ENCODE measurements around the gene TGFBR3. TPM values are rescaled to one million over a fixed set of nuclear protein-coding genes. Genes with fewer than 3 reads are reported as not detected.

Gene TGFBR3
- total RNA-seq, 1 experiment from 2014 or later = 2.4 TPM

DNA sequence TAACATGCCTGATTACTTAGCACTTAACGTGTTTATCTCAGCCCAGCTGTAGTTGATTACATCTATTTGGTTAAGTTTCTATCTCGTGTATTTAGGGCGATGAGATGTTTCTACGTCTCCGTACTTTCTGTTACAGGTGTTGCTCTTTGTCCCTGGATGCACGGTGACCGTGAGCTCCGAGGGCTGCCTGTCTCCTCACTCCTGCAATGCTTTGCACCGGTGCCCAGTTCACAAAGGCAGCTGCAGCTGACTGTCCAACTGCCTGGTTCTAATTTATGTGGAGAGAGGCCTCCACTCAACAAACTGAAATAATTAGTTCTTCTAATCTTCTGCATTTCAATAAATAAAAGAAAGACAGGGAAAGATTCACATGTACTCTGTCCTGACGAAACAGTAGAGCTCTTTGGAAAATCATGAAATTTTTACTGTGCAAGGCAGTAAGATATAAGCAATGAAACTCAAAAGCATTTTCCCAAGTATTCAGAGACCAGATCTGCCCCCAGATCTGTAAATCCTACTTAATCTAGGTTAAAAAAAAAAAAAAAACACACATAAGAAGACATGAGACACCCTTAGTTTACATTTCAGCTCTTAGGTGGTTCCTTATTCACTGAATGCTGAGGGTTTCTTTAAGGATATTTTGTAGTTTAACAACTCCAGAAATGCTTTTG, 108.2 kb downstream of the TGFBR3 start:
- Histone ChIP-seq H3T11ph (ENCODE audit: low read length) (no peak overlapping the region), H3K79me2 (ENCODE audit: insufficient read depth, low read length) (no peaks in the 10 kb centered on the region), H3K23ac (ENCODE audit: insufficient read length, low read depth, low read length) (no peak overlapping the region), H3K14ac (ENCODE audit: insufficient read depth, low read length) (no peak overlapping the region), H3K18ac (ENCODE audit: insufficient read length, low read depth, low read length) (no peak overlapping the region), H4K91ac (ENCODE audit: insufficient read length, low read depth, low read length) (no peak overlapping the region), H2BK12ac (ENCODE audit: insufficient read length, low read depth, low read length) (no peak overlapping the region), H2BK20ac (ENCODE audit: low read depth, low read length, poor library complexity, severe bottlenecking) (no peak overlapping the region), H4K20me1 (ENCODE audit: control insufficient read depth, insufficient read depth, insufficient read length) (no peaks in the 10 kb centered on the region), H3K23me2 (ENCODE audit: insufficient read length, low read depth, low read length, poor library complexity, severe bottlenecking) (no peaks in the 10 kb centered on the region), H4K5ac (ENCODE audit: insufficient read length, low read depth, low read length) (no peak overlapping the region), H3K4ac (ENCODE audit: low read depth, low read length) (no peak overlapping the region), H3K56ac (ENCODE audit: insufficient read length, low read depth, low read length) (no peak overlapping the region), H2AK5ac (ENCODE audit: insufficient read length, low read length) (no peak overlapping the region), H2BK15ac (ENCODE audit: low read depth, low read length) (no peak overlapping the region), H4K8ac (replicated peaks; ENCODE audit: insufficient read length, low read depth, low read length) (no peak overlapping the region), H3K9ac (ENCODE audit: extremely low read depth, insufficient read length, low read length) (no peak overlapping the region), H2BK120ac (ENCODE audit: low read depth, low read length, poor library complexity, severe bottlenecking) (no peak overlapping the region), H3K4me1 (ENCODE audit: insufficient read depth, low read length) (peaks cover 3% of the 10 kb centered on the region; the same call in 1 of the 2 replicates), H3K27ac (ENCODE audit: insufficient read length, low read depth, low read length) (no peak overlapping the region), H2AFZ (ENCODE audit: low read length) (no peak overlapping the region), H3K79me1 (ENCODE audit: insufficient read depth, low read depth, low read length, poor library complexity, severe bottlenecking) (no peaks in the 10 kb centered on the region), H2BK5ac (ENCODE audit: insufficient read length, low read length) (no peak overlapping the region), H3K4me2 (ENCODE audit: insufficient read depth, insufficient read length, low read length) (no peak overlapping the region), H3K27me3 (ENCODE audit: insufficient read depth, low read length) (no peaks in the 10 kb centered on the region), H3K9me3 (ENCODE audit: control insufficient read depth, low read depth, low read length) (no peaks in the 10 kb centered on the region)
- no peaks in the 10 kb centered on the region for H3K9me3 Mint-ChIP-seq
- H3K27me3 Mint-ChIP-seq (ENCODE audit: low read depth) = peaks cover 2% of the 10 kb centered on the region
- no CpG with 5 or more reads among the region's 10 CpGs for WGBS (ENCODE audit: extremely low coverage, insufficient read length, low lambda C conversion rate)
- peaks cover 36 to 40% of the 10 kb centered on the region in 2 experiments for H3K4me1 Mint-ChIP-seq
- TF ChIP-seq, protein P1, sequence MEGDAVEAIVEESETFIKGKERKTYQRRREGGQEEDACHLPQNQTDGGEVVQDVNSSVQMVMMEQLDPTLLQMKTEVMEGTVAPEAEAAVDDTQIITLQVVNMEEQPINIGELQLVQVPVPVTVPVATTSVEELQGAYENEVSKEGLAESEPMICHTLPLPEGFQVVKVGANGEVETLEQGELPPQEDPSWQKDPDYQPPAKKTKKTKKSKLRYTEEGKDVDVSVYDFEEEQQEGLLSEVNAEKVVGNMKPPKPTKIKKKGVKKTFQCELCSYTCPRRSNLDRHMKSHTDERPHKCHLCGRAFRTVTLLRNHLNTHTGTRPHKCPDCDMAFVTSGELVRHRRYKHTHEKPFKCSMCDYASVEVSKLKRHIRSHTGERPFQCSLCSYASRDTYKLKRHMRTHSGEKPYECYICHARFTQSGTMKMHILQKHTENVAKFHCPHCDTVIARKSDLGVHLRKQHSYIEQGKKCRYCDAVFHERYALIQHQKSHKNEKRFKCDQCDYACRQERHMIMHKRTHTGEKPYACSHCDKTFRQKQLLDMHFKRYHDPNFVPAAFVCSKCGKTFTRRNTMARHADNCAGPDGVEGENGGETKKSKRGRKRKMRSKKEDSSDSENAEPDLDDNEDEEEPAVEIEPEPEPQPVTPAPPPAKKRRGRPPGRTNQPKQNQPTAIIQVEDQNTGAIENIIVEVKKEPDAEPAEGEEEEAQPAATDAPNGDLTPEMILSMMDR (conservative IDR thresholded peaks at IDR 0.05) = no peak
- H3K36me3 Mint-ChIP-seq (ENCODE audit: insufficient read depth in 1 of 3, low read depth in 3 of 3) = no peaks in the 10 kb centered on the region
- DNase-seq = no peak
- H3K4me3 Mint-ChIP-seq = no peak overlapping the region
- H3K27ac Mint-ChIP-seq = no peak overlapping the region
